Esophagus squamous epithelium (tissue), 5 donors: ENCODE measurements around the gene FDX1. TPM values are rescaled to one million over a fixed set of nuclear protein-coding genes. Genes with fewer than 3 reads are reported as not detected.
A peak's percentile ranks its signal among the peaks of the same experiment; 100 is the strongest.

Experiments used
- DNase-seq: peaks from one replicate; lab custom pipeline; 2025; lab: John Stamatoyannopoulos, UW
- H3K27ac ChIP-seq, 4 donors: fragments of 200-600 bp; sonication (generic); one replicate each; pipeline ENCODE4 v1.5.1; 2016 to 2019; ENCODE audit warnings: mild to moderate bottlenecking in 1 of 4
- H3K27me3 ChIP-seq, 4 donors: fragments of 200-600 bp; sonication (generic); 1 replicate in 3 of 4; 2 replicates in 1 of 4; pipeline versions ENCODE4 v1.5.1 to v1.6.0; 2017 to 2021; ENCODE audit warnings: antibody characterized with exemption in 1 of 4
- H3K36me3 ChIP-seq, 3 donors: fragments of 200-600 bp; sonication (generic); one replicate each; pipeline ENCODE4 v1.5.1; 2016 to 2019
- H3K4me1 ChIP-seq, 3 donors: fragments of 200-600 bp; sonication (generic); one replicate each; pipeline ENCODE4 v1.5.1; 2017 to 2019
- H3K4me3 ChIP-seq, 4 donors: fragments of 200-600 bp; sonication (generic); 1 replicate in 3 of 4; 2 replicates in 1 of 4; pipeline ENCODE4 v1.5.1; 2016 to 2019; ENCODE audit warnings: mild to moderate bottlenecking in 2 of 4, moderate library complexity in 1 of 4
- H3K9me3 ChIP-seq, 3 donors: fragments of 200-600 bp; sonication (generic); one replicate each; pipeline ENCODE4 v1.5.1; 2016 to 2019
- CTCF ChIP-seq, 6 experiments: fragments of 450-650 bp in 4 of 6; fragments of 200-600 bp in 2 of 6; sonication (generic) in 2 of 6; IDR thresholded peaks; one replicate each; pipeline ENCODE4 v1.5.1; 2016 to 2019; ENCODE audit warnings: antibody characterized with exemption in 6 of 6, mild to moderate bottlenecking in 4 of 6, moderate library complexity in 4 of 6
- POLR2A ChIP-seq, 4 donors: fragments of 450-650 bp; IDR thresholded peaks; one replicate each; pipeline ENCODE4 v1.6.1; 2017; ENCODE audit warnings: antibody characterized with exemption in 4 of 4, mild to moderate bottlenecking in 4 of 4, moderate library complexity in 3 of 4
- WGBS, 2 donors: methylation state at CpG; one replicate each; pipeline ENCODE4 v1.1.5; 2018; 5-methylcytosine and 5-hydroxymethylcytosine counted together
- intact Hi-C: fragments of 100-400 bp; cut with DNase I; formaldehyde crosslinking; loops from one replicate; pipeline ENCODE4 v1.15.0; 2022
- total RNA-seq, 4 donors: library from RNA; depleted of rRNA; stranded (reverse); fragments of >200 nt; gene quantifications; one replicate each; pipeline ENCODE4 v1.1.0, GENCODE V29; 2016
- donor health status: DM: yes; HTN: yes; CAD: no.

The FDX1 gene
- total RNA-seq, 4 donors from 2014 or later, result 13.7 to 22.2 (median 17.5) TPM

DNA sequence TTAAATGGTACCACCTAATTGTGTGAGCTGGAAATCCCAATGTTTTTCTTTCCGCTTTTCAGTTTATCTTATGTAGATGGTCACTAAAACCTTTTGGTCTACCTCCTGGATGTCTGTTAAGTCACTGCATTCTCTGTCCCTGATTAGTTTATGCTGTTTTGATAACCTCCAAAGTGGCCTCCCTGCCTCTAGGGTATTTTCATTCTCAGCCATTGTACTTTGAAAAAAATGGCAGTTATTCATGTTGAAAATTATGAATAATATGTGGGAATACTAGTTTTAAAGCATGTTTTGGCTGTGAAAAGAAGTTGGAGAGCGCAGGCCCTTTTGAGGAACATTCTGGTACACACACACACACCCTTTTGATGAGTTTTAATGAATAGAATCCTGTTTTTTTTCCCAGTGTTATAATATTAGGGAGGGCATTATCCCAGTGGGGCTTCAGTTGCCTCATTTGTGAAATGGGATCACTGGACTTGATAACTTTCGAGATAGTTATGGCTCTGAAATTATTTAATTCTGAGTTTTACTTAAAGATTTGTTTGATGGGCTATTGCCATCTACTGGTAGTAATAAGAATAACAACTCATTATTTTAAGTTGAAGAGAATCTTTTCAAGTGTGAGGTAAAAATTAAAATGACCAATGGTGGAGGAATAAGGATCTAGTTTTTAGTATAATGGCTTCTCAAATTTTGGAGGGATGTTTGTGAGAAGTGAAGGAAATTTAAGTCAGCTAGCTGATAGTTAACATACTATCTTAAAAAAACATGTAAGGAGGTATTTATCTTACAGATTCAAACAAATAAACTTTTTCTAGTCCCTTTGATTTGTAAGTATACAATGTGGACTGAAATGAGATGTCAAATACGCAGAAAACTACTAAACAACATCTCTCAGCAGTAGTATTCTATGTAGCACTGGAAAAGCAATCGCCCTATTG is 3.9 kb downstream of the FDX1 start:
- Histone ChIP-seq H3K4me1 (peaks cover 14 to 82% (median 26%) of the 10 kb centered on the region in 3 donors), H3K27me3 (no peaks in the 10 kb centered on the region), H3K9me3 (no peaks in the 10 kb centered on the region), H3K4me3 (no peak overlapping the region), H3K36me3 (peaks cover 0 to 17% (median 0%) of the 10 kb centered on the region in 3 donors), H3K27ac (peak overlapping the region in 2 of 4 donors; percentile 23 to 64)
- TF ChIP-seq CTCF (IDR thresholded peaks at IDR 0.05), result peak in 5 of 6 experiments; percentile 32 to 70 (median 65)
- TF ChIP-seq POLR2A (IDR thresholded peaks at IDR 0.05), result no peak
- 47 to 53% methylated on average over 5 of the region's 5 CpGs for WGBS, 2 donors
- no peak for DNase-seq
- intact Hi-C loops, result no loop called here

DNA sequence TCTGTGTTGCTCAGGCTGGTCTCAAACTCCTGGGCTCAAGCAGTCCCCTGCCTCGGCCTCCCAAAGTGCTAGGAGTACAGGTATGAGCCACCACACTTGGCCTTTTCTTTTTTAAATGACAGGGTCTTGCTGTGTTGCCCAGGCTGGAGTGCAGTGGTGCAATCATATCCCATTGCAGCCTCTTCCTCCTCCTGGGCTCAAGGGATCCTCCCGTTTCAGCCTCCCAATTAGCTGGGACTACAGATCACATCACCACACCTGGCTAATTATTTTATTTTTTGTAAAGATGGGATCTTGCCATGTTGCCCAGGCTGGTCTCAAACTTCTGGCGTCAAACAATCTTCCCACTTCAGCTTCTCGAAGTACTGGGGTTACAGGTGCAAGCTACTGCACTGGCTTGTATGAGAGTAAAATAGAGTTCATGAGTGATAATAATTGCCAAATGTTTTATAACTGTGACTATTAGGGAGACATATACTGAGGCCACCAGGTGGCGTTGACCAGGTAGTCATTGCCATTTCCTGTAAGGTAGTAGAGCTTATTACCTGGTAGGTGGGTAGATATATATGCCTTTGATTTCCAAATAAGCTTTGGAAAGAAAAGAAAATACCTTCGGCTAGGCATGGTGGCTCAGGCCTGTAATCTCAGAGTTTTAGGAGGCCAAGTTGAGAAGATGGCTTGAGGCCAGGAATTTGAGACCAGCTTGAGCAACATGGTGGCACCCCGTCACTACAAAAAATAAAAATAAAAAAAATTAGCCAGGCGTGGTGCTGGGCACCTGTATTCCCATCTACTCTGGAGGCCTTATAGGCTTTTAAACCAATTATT is 5.4 kb downstream of the FDX1 start:
- H3K27me3 ChIP-seq, result no peaks in the 10 kb centered on the region
- H3K36me3 ChIP-seq, result peaks cover 0 to 25% (median 0%) of the 10 kb centered on the region in 3 donors
- TF ChIP-seq POLR2A (IDR thresholded peaks at IDR 0.05) (no peak), CTCF (IDR thresholded peaks at IDR 0.05) (peak in 5 of 6 experiments; percentile 27 to 54 (median 31))
- no peak overlapping the region for H3K4me3 ChIP-seq
- H3K27ac ChIP-seq, result no peak overlapping the region
- no peak for DNase-seq
- WGBS, 2 donors, result 80 to 85% methylated on average over 7 to 8 of the region's 8 CpGs
- no peaks in the 10 kb centered on the region for H3K9me3 ChIP-seq
- H3K4me1 ChIP-seq, result peaks cover 14 to 74% (median 26%) of the 10 kb centered on the region in 3 donors
- intact Hi-C loops, result no loop called here

GRCh38 chr11:110435780-110436717 is 6.3 kb downstream of the FDX1 start:
- intact Hi-C loops, result no loop called here
- DNase-seq, result no peak
- peaks cover 14 to 69% (median 26%) of the 10 kb centered on the region in 3 donors for H3K4me1 ChIP-seq
- no peaks in the 10 kb centered on the region for H3K27me3 ChIP-seq
- TF ChIP-seq POLR2A (IDR thresholded peaks at IDR 0.05) (no peak), CTCF (IDR thresholded peaks at IDR 0.05) (no peak)
- H3K4me3 ChIP-seq, result no peak overlapping the region
- H3K27ac ChIP-seq, result no peak overlapping the region
- no peaks in the 10 kb centered on the region for H3K9me3 ChIP-seq
- H3K36me3 ChIP-seq, result peaks cover 0 to 34% (median 0%) of the 10 kb centered on the region in 3 donors
- WGBS, 2 donors, result 35 to 40% methylated on average over 6 to 7 of the region's 8 CpGs

- H3K4me1 ChIP-seq, result peaks cover 0 to 50% (median 11%) of the 10 kb centered on the region in 3 donors
- no peak overlapping the region for H3K4me3 ChIP-seq
- WGBS, 2 donors, result 77 to 83% methylated on average over 2 of the region's 2 CpGs
- DNase-seq, result no peak
- TF ChIP-seq POLR2A (IDR thresholded peaks at IDR 0.05) (no peak), CTCF (IDR thresholded peaks at IDR 0.05) (no peak)
- intact Hi-C loops, result no loop called here
- no peaks in the 10 kb centered on the region for H3K27me3 ChIP-seq
- peaks cover 0 to 53% (median 0%) of the 10 kb centered on the region in 3 donors for H3K36me3 ChIP-seq
- no peak overlapping the region for H3K27ac ChIP-seq
- no peaks in the 10 kb centered on the region for H3K9me3 ChIP-seq
These were observed 8.3 kb downstream of the FDX1 start for GRCh38 chr11:110438017-110438416.
